DND-41 (cell line): ENCODE results near the gene SLC35F3.

Experiments used
- ATAC-seq: fragments of 200-7000 bp; cut with Tn5 transposase; 3 replicates; pipeline ENCODE4 v1.9.1; 2021; ENCODE audit warnings: low read depth; ENCODE audit not compliant: insufficient read depth
- DNase-seq: peaks from one replicate; pipeline ENCODE4 v3.0.0-alpha.2; 2020
- H2AFZ ChIP-seq: 2 replicates; pipeline ENCODE4 v1.6.0; 2012; ENCODE audit warnings: low read depth, low read length
- H3K27ac ChIP-seq: 2 replicates; pipeline ENCODE4 v1.5.1; 2012; ENCODE audit warnings: low read length, inconsistent platforms
- H3K27me3 ChIP-seq: fragments of 200-600 bp; sonication (generic); 2 replicates; pipeline ENCODE4 v1.6.0; 2012; ENCODE audit warnings: low read length, mild to moderate bottlenecking, inconsistent platforms; ENCODE audit not compliant: insufficient read depth, poor library complexity
- H3K36me3 ChIP-seq: 2 replicates; pipeline ENCODE4 v1.5.1; 2012; ENCODE audit warnings: low read length, inconsistent platforms; ENCODE audit not compliant: insufficient read depth
- H3K4me1 ChIP-seq: 2 replicates; pipeline ENCODE4 v1.5.1; 2012; ENCODE audit warnings: mild to moderate bottlenecking, low read length; ENCODE audit not compliant: insufficient read depth
- H3K4me2 ChIP-seq: 2 replicates; pipeline ENCODE4 v1.6.0; 2012; ENCODE audit warnings: mild to moderate bottlenecking, moderate library complexity, low read length, inconsistent platforms; ENCODE audit not compliant: insufficient read depth
- H3K4me3 ChIP-seq, 2 experiments: fragments of 200-600 bp in 1 of 2; shearing (Covaris generic) in 1 of 2; 2 replicates each; pipeline ENCODE4 v1.5.1; 2012 to 2016; ENCODE audit warnings: inconsistent platforms in 2 of 2, low read length in 2 of 2, mild to moderate bottlenecking in 2 of 2, low read depth in 1 of 2, moderate library complexity in 1 of 2
- H3K79me2 ChIP-seq: 2 replicates; pipeline ENCODE4 v1.6.0; 2012; ENCODE audit warnings: low read length, inconsistent platforms; ENCODE audit not compliant: insufficient read depth
- H3K9ac ChIP-seq: 2 replicates; pipeline ENCODE4 v1.6.0; 2012; ENCODE audit warnings: low read depth, mild to moderate bottlenecking, inconsistent platforms, low read length, moderate library complexity
- H3K9me3 ChIP-seq: 2 replicates; pipeline ENCODE4 v1.5.1; 2012; ENCODE audit warnings: low read length, moderate library complexity, mild to moderate bottlenecking, inconsistent platforms; ENCODE audit not compliant: insufficient read depth, severe bottlenecking
- H4K20me1 ChIP-seq: 2 replicates; pipeline ENCODE4 v1.6.0; 2012; ENCODE audit warnings: low read length; ENCODE audit not compliant: insufficient read depth
- EZH2 ChIP-seq: IDR thresholded peaks from 3 replicates; pipeline ENCODE4 v1.6.1; 2012; ENCODE audit warnings: borderline replicate concordance, low read depth, mild to moderate bottlenecking, moderate library complexity, low read length, inconsistent platforms; ENCODE audit not compliant: severe bottlenecking
- TF ChIP-seq, protein P1 (sequence below): IDR thresholded peaks from 2 replicates; pipeline ENCODE4 v1.5.1; 2012; ENCODE audit warnings: borderline replicate concordance, low read length, moderate library complexity, mild to moderate bottlenecking; ENCODE audit not compliant: poor library complexity, severe bottlenecking; ENCODE audit errors: extremely low read depth

Gene SLC35F3

DNA sequence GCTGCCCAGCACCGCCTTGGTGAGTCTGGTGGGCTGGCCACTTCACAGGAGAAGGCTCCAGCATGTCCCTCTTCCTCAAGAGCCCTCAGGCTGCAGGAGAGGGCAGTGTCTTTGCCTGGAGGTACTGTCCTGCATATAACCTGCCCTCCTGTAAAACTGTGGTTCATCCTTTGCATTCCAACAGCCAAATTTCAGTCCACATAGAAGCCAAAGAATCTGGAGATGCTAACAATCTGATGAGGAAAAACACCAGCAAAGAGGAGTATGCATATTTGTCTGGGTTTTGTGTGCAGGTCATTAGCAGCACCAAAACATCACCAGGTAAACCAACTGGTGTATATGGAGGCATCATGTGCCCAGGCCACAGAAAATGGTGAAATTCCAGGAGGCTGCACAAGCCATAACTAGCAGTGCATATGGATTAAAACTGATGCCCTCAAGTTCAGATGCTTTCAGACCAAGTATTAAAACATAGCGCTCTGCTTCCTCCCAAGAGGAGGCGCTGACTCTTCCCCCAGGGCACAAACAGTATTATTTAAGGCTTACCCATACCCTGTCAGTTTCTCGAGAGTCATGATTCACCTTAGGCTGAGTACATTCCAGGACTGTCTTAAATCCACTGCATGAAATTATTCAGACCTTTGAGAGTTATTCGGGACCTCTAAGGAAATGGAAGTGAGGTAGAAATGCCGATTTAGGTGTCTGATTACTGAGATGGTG lies 318.2 kb downstream of the SLC35F3 start:
- no peak overlapping the region for H2AFZ ChIP-seq
- no peaks in the 10 kb centered on the region for H3K27me3 ChIP-seq
- H3K4me1 ChIP-seq: peaks cover 19% of the 10 kb centered on the region
- peaks cover 18% of the 10 kb centered on the region for H3K79me2 ChIP-seq
- H3K4me3 ChIP-seq: no peak overlapping the region
- H3K9me3 ChIP-seq: no peaks in the 10 kb centered on the region
- ATAC-seq: no peak
- TF ChIP-seq EZH2: no peak
- TF ChIP-seq, protein P1, sequence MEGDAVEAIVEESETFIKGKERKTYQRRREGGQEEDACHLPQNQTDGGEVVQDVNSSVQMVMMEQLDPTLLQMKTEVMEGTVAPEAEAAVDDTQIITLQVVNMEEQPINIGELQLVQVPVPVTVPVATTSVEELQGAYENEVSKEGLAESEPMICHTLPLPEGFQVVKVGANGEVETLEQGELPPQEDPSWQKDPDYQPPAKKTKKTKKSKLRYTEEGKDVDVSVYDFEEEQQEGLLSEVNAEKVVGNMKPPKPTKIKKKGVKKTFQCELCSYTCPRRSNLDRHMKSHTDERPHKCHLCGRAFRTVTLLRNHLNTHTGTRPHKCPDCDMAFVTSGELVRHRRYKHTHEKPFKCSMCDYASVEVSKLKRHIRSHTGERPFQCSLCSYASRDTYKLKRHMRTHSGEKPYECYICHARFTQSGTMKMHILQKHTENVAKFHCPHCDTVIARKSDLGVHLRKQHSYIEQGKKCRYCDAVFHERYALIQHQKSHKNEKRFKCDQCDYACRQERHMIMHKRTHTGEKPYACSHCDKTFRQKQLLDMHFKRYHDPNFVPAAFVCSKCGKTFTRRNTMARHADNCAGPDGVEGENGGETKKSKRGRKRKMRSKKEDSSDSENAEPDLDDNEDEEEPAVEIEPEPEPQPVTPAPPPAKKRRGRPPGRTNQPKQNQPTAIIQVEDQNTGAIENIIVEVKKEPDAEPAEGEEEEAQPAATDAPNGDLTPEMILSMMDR: no peak
- peaks cover 14% of the 10 kb centered on the region for H3K36me3 ChIP-seq
- DNase-seq: no peak
- no peak overlapping the region for H3K27ac ChIP-seq
- H4K20me1 ChIP-seq: no peaks in the 10 kb centered on the region
- H3K9ac ChIP-seq: no peak overlapping the region
- no peak overlapping the region for H3K4me2 ChIP-seq

DNA sequence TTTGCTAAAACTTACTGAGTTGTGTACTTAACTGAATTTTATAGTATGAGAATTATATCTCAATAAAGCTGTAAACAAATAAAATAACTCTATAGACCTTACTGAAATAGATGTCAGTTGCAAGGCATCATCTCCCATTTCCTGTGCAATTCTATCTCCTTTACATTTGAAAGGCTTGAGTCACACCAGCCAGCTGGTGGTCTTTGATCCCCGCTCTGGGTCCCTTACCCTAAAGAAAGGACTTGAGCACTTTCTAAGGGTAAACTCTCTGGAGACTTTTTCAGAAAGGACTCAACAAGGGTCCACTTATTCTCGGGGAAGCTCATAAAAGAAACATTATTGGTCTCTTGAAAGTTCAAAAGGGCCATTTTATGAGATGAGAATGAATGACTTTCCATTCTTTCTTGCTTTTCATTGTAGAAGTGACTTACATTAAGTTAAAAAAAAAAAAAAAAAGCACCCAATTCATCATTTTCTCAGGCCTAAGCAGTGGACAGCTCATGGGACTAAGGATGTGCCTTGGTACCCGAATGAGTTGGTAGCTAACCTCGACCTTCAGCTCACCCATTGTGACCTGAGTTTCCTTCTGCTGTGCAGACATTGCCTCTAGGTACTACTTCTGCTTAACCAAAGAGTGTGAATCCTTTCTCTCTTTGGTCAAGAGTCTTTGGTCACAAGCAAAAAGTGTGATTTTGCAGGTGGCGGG lies 321.8 kb downstream of the SLC35F3 start:
- Histone ChIP-seq H3K79me2 (peaks cover 9% of the 10 kb centered on the region), H3K9ac (no peak overlapping the region), H4K20me1 (peaks cover 5% of the 10 kb centered on the region), H3K36me3 (peaks cover 6% of the 10 kb centered on the region; the same call in 1 of the 2 replicates), H3K4me2 (no peak overlapping the region), H3K9me3 (no peaks in the 10 kb centered on the region), H3K4me3 (no peak overlapping the region), H3K4me1 (peaks cover 43% of the 10 kb centered on the region), H2AFZ (no peak overlapping the region), H3K27ac (no peak overlapping the region), H3K27me3 (no peaks in the 10 kb centered on the region)
- TF ChIP-seq EZH2: no peak
- TF ChIP-seq, protein P1: no peak
- ATAC-seq: no peak
- DNase-seq: peak; percentile 25

DNA sequence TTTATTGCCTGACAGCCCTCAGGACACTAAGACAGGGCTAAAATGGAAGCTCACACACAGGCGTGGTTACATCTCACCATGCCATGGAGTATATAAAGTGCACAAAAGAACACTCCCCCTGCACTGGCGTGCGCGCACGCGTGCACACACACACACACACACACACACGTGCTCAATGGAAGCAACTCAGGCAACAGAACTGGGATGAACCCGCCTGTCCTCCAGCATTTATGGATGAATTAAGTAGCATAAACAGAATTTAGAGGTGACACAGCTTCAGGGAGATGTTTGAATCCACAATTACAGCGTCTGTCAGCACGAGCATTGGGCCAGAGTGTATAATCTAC lies 322.3 kb downstream of the SLC35F3 start:
- TF ChIP-seq, protein P1: no peak
- TF ChIP-seq EZH2: no peak
- H2AFZ ChIP-seq: no peak overlapping the region
- H3K9me3 ChIP-seq: no peaks in the 10 kb centered on the region
- H3K4me3 ChIP-seq: no peak overlapping the region
- no peaks in the 10 kb centered on the region for H3K27me3 ChIP-seq
- peaks cover 5% of the 10 kb centered on the region for H4K20me1 ChIP-seq
- H3K79me2 ChIP-seq: peaks cover 9% of the 10 kb centered on the region
- no peak for ATAC-seq
- no peak overlapping the region for H3K9ac ChIP-seq
- H3K36me3 ChIP-seq: peaks cover 11% of the 10 kb centered on the region; the same call in 1 of the 2 replicates
- H3K27ac ChIP-seq: no peak overlapping the region
- no peak overlapping the region for H3K4me2 ChIP-seq
- peaks cover 48% of the 10 kb centered on the region for H3K4me1 ChIP-seq
- DNase-seq: no peak
